Neuronal stem cell (in vitro differentiated cells): ENCODE data around the gene CASP12.

Experiments used
- DNase-seq: peaks from one replicate; pipeline ENCODE4 v3.0.0-alpha.2; 2013; ENCODE audit warnings: low spot score
- H2AFZ ChIP-seq: one replicate; pipeline ENCODE4 v1.6.1; 2013; ENCODE audit warnings: mild to moderate bottlenecking, low read length, inconsistent platforms
- H2AK5ac ChIP-seq: 2 replicates; pipeline ENCODE4 v1.6.1; 2013; ENCODE audit warnings: low read depth, mild to moderate bottlenecking, inconsistent platforms, low read length, moderate library complexity, mixed read lengths
- H2BK120ac ChIP-seq: 2 replicates; pipeline ENCODE4 v1.6.1; 2013; ENCODE audit warnings: low read depth, mild to moderate bottlenecking, inconsistent platforms, low read length, moderate library complexity, mixed read lengths
- H2BK12ac ChIP-seq: one replicate; pipeline ENCODE4 v1.6.1; 2013; ENCODE audit warnings: low read length, inconsistent platforms
- H2BK15ac ChIP-seq: 2 replicates; pipeline ENCODE4 v1.6.1; 2013; ENCODE audit warnings: mild to moderate bottlenecking, low read length, inconsistent platforms, mixed read lengths
- H2BK5ac ChIP-seq: one replicate; pipeline ENCODE4 v1.6.1; 2013; ENCODE audit warnings: inconsistent platforms, mild to moderate bottlenecking, low read length, moderate library complexity
- H3K14ac ChIP-seq: one replicate; pipeline ENCODE4 v1.6.1; 2013; ENCODE audit warnings: low read length, inconsistent platforms
- H3K18ac ChIP-seq: 2 replicates; pipeline ENCODE4 v1.6.1; 2013; ENCODE audit warnings: low read length, inconsistent platforms
- H3K23ac ChIP-seq: 2 replicates; pipeline ENCODE4 v1.6.1; 2013; ENCODE audit warnings: low read depth, mild to moderate bottlenecking, mixed read lengths, low read length, inconsistent platforms; ENCODE audit not compliant: poor library complexity
- H3K27ac ChIP-seq: replicated peaks from 3 replicates; pipeline ENCODE4 v1.5.1; 2013; ENCODE audit warnings: low read length, inconsistent platforms
- H3K27me3 ChIP-seq, 3 experiments: 2 replicates each; pipeline ENCODE4 v1.6.1; 2013; ENCODE audit warnings: low read length in 3 of 3, mild to moderate bottlenecking in 2 of 3, inconsistent platforms in 1 of 3, low read depth in 1 of 3, mixed read lengths in 1 of 3, moderate library complexity in 1 of 3; ENCODE audit not compliant: control insufficient read depth in 3 of 3, insufficient read depth in 3 of 3
- H3K36me3 ChIP-seq, 2 donors: replicated peaks in 1 of 2; 2 replicates each; pipeline ENCODE4 v1.6.1; 2013; ENCODE audit warnings: low read length in 2 of 2; ENCODE audit not compliant: control insufficient read depth in 2 of 2, insufficient read depth in 2 of 2
- H3K4ac ChIP-seq: 2 replicates; pipeline ENCODE4 v1.6.1; 2013; ENCODE audit warnings: inconsistent platforms, mild to moderate bottlenecking, low read length, moderate library complexity
- H3K4me1 ChIP-seq, 2 donors: 1 replicate in 1 of 2; 2 replicates in 1 of 2; pipeline ENCODE4 v1.6.1; 2013; ENCODE audit warnings: low read length in 2 of 2, low read depth in 1 of 2; ENCODE audit not compliant: control insufficient read depth in 2 of 2, insufficient read depth in 1 of 2
- H3K4me2 ChIP-seq: one replicate; pipeline ENCODE4 v1.6.1; 2013; ENCODE audit warnings: mild to moderate bottlenecking, low read length, inconsistent platforms; ENCODE audit not compliant: insufficient read depth, poor library complexity, severe bottlenecking
- H3K4me3 ChIP-seq, 2 donors: 2 replicates each; pipeline ENCODE4 v1.5.1; 2013; ENCODE audit warnings: low read length in 2 of 2, mild to moderate bottlenecking in 2 of 2, inconsistent platforms in 1 of 2, moderate library complexity in 1 of 2
- H3K79me1 ChIP-seq: one replicate; pipeline ENCODE4 v1.6.1; 2013; ENCODE audit warnings: low read depth, mild to moderate bottlenecking, inconsistent platforms, low read length, moderate library complexity
- H3K9ac ChIP-seq: one replicate; pipeline ENCODE4 v1.6.1; 2013; ENCODE audit warnings: mild to moderate bottlenecking, low read depth, low read length, inconsistent platforms; ENCODE audit not compliant: poor library complexity
- H3K9me3 ChIP-seq, 2 donors: replicated peaks in 1 of 2; 2 replicates each; pipeline versions ENCODE3 to v1.6.1; 2013; ENCODE audit warnings: low read length in 2 of 2, mild to moderate bottlenecking in 2 of 2, inconsistent platforms in 1 of 2, low read depth in 1 of 2, mixed read lengths in 1 of 2, moderate library complexity in 1 of 2; ENCODE audit not compliant: control insufficient read depth in 2 of 2, insufficient read depth in 1 of 2
- H4K8ac ChIP-seq: one replicate; pipeline ENCODE4 v1.6.1; 2013; ENCODE audit warnings: low read depth, mild to moderate bottlenecking, inconsistent platforms, low read length, moderate library complexity
- H4K91ac ChIP-seq: one replicate; pipeline ENCODE4 v1.6.1; 2013; ENCODE audit warnings: low read length, low read depth, mild to moderate bottlenecking, inconsistent platforms; ENCODE audit not compliant: poor library complexity
- WGBS, 2 donors: extraction: QIAGEN DNeasy Blood & Tissue Kit; methylation state at CpG; one replicate each; pipeline ENCODE4 v1.1.7; 2013; ENCODE audit warnings: missing lambda C conversion rate in 2 of 2, mixed read lengths in 1 of 2; ENCODE audit not compliant: insufficient read length in 2 of 2, insufficient replicate concordance in 1 of 2; ENCODE audit errors: extremely low coverage in 2 of 2; 5-methylcytosine and 5-hydroxymethylcytosine counted together

CASP12 gene

DNA sequence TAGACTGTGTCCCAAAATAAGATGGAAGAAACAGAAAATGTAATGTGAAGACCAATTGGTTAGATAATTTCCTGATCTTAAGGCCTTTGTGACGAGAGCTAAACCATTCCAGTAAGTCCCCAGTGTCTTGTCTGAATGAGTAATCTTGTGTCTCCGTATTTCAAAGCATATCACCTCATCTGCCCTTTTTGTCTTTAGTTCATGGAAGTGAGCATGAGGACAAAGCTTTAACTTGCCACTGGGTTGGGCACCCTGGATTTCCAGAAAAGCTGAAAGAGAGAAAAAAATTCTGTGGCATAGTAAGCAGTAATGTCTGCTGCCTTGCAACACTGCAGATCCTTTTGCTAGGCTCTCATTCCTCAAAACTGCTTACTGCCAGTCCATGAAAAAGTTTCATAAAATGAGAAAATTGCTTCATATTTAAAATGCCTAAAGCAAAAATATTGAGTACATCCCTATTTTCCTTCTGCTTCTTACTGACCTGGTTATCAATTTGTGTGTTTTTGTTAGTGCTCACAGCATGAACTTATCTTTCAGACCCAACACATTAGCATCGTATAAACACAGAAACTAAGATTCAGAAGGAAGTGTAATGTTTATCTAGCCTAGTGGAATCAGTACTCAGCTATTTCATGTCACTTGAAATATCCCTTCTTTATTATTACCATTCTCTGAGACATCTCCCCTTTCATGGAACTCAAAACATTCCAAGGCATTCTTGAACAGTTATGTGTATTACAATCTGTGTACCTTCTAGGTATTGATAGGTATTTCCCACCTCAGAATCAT, 5.3 kb downstream of the CASP12 start:
- no peaks in the 10 kb centered on the region for H3K27me3 ChIP-seq
- no peaks in the 10 kb centered on the region for H3K36me3 ChIP-seq
- H3K27ac ChIP-seq, result no peak overlapping the region
- H4K8ac ChIP-seq, result no peak overlapping the region
- H3K9ac ChIP-seq, result no peak overlapping the region
- H4K91ac ChIP-seq, result no peak overlapping the region
- peak overlapping the region; percentile 47 for H2AFZ ChIP-seq
- H3K4me3 ChIP-seq, result no peak overlapping the region
- H3K23ac ChIP-seq, result no peak overlapping the region
- no peak for DNase-seq
- no peaks in the 10 kb centered on the region for H3K9me3 ChIP-seq
- no peak overlapping the region for H2BK12ac ChIP-seq
- H2AK5ac ChIP-seq, result no peak overlapping the region
- no peak overlapping the region for H2BK120ac ChIP-seq
- H3K18ac ChIP-seq, result no peak overlapping the region
- no peak overlapping the region for H3K4ac ChIP-seq
- no peak overlapping the region for H3K14ac ChIP-seq
- no peak overlapping the region for H2BK15ac ChIP-seq
- H3K79me1 ChIP-seq, result no peaks in the 10 kb centered on the region
- H2BK5ac ChIP-seq, result no peak overlapping the region
- no CpG with 5 or more reads among the region's 3 CpGs for WGBS, 2 donors
- no peaks in the 10 kb centered on the region for H3K4me1 ChIP-seq
- no peak overlapping the region for H3K4me2 ChIP-seq

DNA sequence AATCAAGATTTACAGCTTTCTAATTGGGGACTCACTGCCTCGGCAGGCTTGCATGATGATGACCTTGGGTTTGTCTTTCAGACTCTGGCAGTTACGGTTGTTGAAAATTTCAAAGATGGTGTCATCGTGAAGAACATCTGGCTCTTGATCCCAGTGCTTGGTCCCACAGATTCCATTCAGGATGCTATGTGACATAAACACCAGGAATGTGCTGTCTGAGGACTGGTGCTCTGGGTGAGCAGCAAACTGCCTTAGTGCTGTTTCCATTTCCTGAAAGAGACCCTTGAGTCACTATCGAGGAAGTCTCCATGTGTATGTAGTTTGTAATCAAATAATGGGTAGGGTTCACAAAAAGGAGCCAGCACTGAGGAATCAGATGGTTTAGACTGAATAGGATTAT, 7.1 kb downstream of the CASP12 start:
- H2BK5ac ChIP-seq, result no peak overlapping the region
- no peak overlapping the region for H3K4me3 ChIP-seq
- no peak overlapping the region for H3K4me2 ChIP-seq
- no peak overlapping the region for H3K23ac ChIP-seq
- H3K14ac ChIP-seq, result no peak overlapping the region
- WGBS, 2 donors, result no CpG with 5 or more reads among the region's 4 CpGs
- no peak overlapping the region for H3K4ac ChIP-seq
- no peak overlapping the region for H4K91ac ChIP-seq
- H3K36me3 ChIP-seq, result no peaks in the 10 kb centered on the region
- no peaks in the 10 kb centered on the region for H3K4me1 ChIP-seq
- no peak overlapping the region for H3K27ac ChIP-seq
- H3K27me3 ChIP-seq, result no peaks in the 10 kb centered on the region
- no peak for DNase-seq
- no peak overlapping the region for H2AFZ ChIP-seq
- no peak overlapping the region for H2BK15ac ChIP-seq
- H3K9me3 ChIP-seq, result no peaks in the 10 kb centered on the region
- H2BK12ac ChIP-seq, result no peak overlapping the region
- H3K18ac ChIP-seq, result no peak overlapping the region
- H3K9ac ChIP-seq, result no peak overlapping the region
- no peaks in the 10 kb centered on the region for H3K79me1 ChIP-seq
- H2AK5ac ChIP-seq, result no peak overlapping the region
- no peak overlapping the region for H4K8ac ChIP-seq
- no peak overlapping the region for H2BK120ac ChIP-seq

DNA sequence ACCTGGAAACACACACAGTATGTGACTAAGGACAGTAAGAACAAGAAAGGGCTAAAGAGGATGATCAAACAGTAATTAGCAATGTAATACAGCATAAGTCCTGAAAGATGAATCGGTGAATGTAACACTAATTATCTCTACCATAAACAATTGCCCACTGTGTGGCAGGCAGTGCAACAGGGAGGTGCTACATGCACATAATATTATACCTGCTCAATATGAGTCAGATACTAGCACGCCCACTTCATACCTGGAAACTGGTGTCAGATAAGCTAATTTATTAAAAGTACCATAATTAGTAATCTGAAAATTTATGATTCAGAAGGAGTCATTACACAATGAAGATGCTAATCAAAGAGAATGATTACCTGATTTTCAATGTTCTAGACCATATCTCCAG, 14.9 kb downstream of the CASP12 start:
- H3K14ac ChIP-seq, result no peak overlapping the region
- no peaks in the 10 kb centered on the region for H3K36me3 ChIP-seq
- H3K18ac ChIP-seq, result no peak overlapping the region
- no peak overlapping the region for H2BK120ac ChIP-seq
- no peak overlapping the region for H3K4ac ChIP-seq
- no peak overlapping the region for H4K91ac ChIP-seq
- H2AFZ ChIP-seq, result no peak overlapping the region
- H2BK12ac ChIP-seq, result no peak overlapping the region
- no peak overlapping the region for H3K23ac ChIP-seq
- no peak overlapping the region for H4K8ac ChIP-seq
- no peaks in the 10 kb centered on the region for H3K4me1 ChIP-seq
- H3K4me2 ChIP-seq, result no peak overlapping the region
- no peak for DNase-seq
- no CpG with 5 or more reads among the region's 2 CpGs for WGBS, 2 donors
- H3K9me3 ChIP-seq, result no peaks in the 10 kb centered on the region
- H2BK5ac ChIP-seq, result no peak overlapping the region
- H2AK5ac ChIP-seq, result no peak overlapping the region
- H2BK15ac ChIP-seq, result no peak overlapping the region
- no peak overlapping the region for H3K9ac ChIP-seq
- no peaks in the 10 kb centered on the region for H3K27me3 ChIP-seq
- no peaks in the 10 kb centered on the region for H3K79me1 ChIP-seq
- H3K4me3 ChIP-seq, result no peak overlapping the region
- H3K27ac ChIP-seq, result no peak overlapping the region

DNA sequence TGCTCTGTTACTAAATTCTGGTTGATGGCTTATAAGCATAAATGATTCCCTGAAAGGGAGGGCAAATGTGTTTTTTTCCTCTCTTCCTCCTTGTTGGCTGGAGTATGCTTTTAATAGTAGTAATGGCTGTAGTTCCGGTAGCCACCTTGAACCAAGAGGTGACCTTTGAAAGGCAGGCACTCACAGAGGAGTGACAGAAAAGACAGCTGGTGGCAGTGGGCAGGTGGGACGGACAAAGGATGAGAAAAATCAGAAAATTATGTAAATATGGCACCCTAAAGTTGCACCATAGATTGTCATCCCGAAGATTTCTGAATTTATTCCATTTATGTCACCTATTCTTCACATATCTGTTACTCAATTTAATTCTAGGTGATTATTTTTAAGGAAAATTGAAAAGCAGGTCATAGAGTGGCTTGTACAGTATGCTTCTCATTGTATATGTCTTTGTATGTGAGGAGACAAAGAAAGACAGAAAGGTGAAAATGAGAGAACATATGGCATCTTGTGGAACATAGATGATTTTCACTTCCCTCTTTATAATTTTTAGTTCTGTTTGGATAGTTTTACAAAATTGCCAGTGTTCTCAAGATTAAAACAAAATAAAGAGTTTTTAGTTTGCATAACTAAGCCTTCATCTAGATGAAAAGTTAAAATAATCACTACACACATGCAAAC, 17.0 kb downstream of the CASP12 start:
- WGBS, 2 donors, result no CpG with 5 or more reads among the region's 3 CpGs
- Histone ChIP-seq H3K4ac (no peak overlapping the region), H2BK5ac (no peak overlapping the region), H3K27me3 (no peaks in the 10 kb centered on the region), H3K4me3 (no peak overlapping the region), H3K9me3 (no peaks in the 10 kb centered on the region), H2AK5ac (no peak overlapping the region), H3K14ac (no peak overlapping the region), H3K18ac (no peak overlapping the region), H2AFZ (no peak overlapping the region), H3K79me1 (no peaks in the 10 kb centered on the region), H3K4me2 (no peak overlapping the region), H3K23ac (no peak overlapping the region), H3K4me1 (no peaks in the 10 kb centered on the region), H2BK12ac (no peak overlapping the region), H4K8ac (no peak overlapping the region), H4K91ac (no peak overlapping the region), H3K9ac (no peak overlapping the region), H3K27ac (no peak overlapping the region), H2BK120ac (no peak overlapping the region), H3K36me3 (no peaks in the 10 kb centered on the region), H2BK15ac (no peak overlapping the region)
- no peak for DNase-seq
